Measurements from ENCODE around the gene TNFRSF13B. TPM values are rescaled to one million over a fixed set of nuclear protein-coding genes. Genes with fewer than 3 reads are reported as not detected.
"Not testable (repeated sequence)": the region's sequence is repeated elsewhere in the genome, so short reads cannot be mapped to it uniquely, and the experiment has no call there.

TNFRSF13B gene
- total RNA-seq, 2 experiments from 2014 or later = 7.5 to 19.3 TPM

DNA sequence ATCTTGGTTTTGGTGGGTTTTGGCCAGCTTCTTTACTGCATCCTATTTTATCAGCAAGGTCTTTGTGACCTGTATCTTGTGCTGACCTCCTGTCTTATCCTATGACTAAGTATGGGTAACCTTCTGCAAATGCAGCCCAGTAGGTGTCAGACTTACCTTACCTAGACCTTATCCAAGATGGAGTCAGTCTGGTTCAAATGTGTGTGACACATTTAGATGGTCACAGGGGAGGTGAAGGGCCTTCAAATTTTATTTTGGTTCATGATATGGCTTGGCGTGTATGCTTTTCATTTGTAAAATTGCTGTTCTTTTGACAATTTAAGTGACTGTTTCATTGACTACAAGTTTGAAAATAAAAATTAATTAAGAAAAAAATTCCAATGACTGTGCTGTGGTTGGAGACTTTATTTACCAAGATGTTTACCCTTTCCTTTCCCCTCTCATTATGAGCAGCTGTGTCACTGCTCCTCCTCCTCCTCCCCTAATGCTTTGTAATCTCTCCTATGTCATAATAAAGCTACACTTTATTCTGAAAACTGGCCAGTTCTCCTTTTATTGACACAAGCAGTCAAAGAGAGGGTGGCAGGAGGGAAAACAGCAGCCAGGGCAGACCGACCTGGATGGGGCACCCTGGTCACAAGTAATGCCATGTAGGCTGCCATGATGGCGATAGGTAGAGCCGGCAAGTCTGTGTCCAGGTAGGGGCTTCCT is 49.4 kb downstream of the TNFRSF13B start:
- no TSS peak for BruUV-seq (replicated peaks)
- Histone ChIP-seq H4K20me1 (ENCODE audit: insufficient read depth, low read length) (no peaks in the 10 kb centered on the region), H3K4me3 (ENCODE audit: low read depth, low read length, poor library complexity, severe bottlenecking) (no peak overlapping the region), H2AFZ (ENCODE audit: low read length) (no peak overlapping the region), H3K9me2 (ENCODE audit: insufficient read depth, low read length) (no peaks in the 10 kb centered on the region), H3K27ac (ENCODE audit: low read depth, low read length, poor library complexity, severe bottlenecking) (no peak overlapping the region), H3K4me1 (ENCODE audit: insufficient read depth, low read length, poor library complexity, severe bottlenecking) (peaks cover 5% of the 10 kb centered on the region), H3K79me2 (ENCODE audit: insufficient read depth, low read depth, low read length) (no peaks in the 10 kb centered on the region), H3K36me3 (ENCODE audit: insufficient read depth, low read length) (no peaks in the 10 kb centered on the region), H3K4me2 (ENCODE audit: low read length) (no peak overlapping the region), H3K9me3 (ENCODE audit: low read length) (no peaks in the 10 kb centered on the region)
- CTCF ChIA-PET (ENCODE audit: unreplicated experiment) = interaction anchor here (0.6 kb wide), 1 partner anchor 172 kb away, joined by 4 read pairs; no protein-coding TSS in a partner anchor
- no peak for TF ChIP-seq EZH2phosphoT487 (IDR thresholded peaks at IDR 0.05; ENCODE audit: borderline replicate concordance, low read depth, low read length)
- TF ChIP-seq, protein P1, sequence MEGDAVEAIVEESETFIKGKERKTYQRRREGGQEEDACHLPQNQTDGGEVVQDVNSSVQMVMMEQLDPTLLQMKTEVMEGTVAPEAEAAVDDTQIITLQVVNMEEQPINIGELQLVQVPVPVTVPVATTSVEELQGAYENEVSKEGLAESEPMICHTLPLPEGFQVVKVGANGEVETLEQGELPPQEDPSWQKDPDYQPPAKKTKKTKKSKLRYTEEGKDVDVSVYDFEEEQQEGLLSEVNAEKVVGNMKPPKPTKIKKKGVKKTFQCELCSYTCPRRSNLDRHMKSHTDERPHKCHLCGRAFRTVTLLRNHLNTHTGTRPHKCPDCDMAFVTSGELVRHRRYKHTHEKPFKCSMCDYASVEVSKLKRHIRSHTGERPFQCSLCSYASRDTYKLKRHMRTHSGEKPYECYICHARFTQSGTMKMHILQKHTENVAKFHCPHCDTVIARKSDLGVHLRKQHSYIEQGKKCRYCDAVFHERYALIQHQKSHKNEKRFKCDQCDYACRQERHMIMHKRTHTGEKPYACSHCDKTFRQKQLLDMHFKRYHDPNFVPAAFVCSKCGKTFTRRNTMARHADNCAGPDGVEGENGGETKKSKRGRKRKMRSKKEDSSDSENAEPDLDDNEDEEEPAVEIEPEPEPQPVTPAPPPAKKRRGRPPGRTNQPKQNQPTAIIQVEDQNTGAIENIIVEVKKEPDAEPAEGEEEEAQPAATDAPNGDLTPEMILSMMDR (conservative IDR thresholded peaks at IDR 0.05; ENCODE audit: low read length) = peak; percentile 74
- POLR2A ChIA-PET = no interaction called here
- intact Hi-C loops (cut with micrococcal nuclease; ENCODE audit: unreplicated experiment) = loop anchor here (1.0 kb wide), 1 partner anchor 69 kb away; no protein-coding TSS in a partner anchor
- peak; percentile 62 for DNase-seq (ENCODE audit: low spot score)

DNA sequence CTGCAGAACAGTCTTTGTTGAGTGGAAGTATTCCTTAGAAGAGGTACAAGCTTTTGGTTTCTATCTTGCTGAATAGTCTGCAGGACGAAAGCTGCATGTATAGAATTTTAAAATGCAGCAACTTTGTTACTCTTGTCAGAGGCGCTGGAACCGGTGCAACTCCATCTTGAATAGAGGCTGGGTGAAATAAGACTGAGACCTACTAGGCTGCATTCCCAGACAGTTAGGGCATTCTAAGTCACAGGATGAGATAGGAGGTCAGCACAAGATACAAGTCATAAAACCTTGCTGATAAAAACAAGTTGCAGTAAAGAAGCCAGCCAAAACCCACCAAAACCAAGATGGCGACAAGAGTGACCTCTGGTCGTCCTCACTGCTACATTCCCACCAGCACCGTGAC is 50.5 kb downstream of the TNFRSF13B start:
- BruUV-seq (replicated peaks); H3K9me3 ChIP-seq (ENCODE audit: low read length); H3K4me1 ChIP-seq (ENCODE audit: insufficient read depth, low read length, poor library complexity, severe bottlenecking); CTCF ChIA-PET (ENCODE audit: unreplicated experiment); intact Hi-C loops (cut with micrococcal nuclease; ENCODE audit: unreplicated experiment); H3K79me2 ChIP-seq (ENCODE audit: insufficient read depth, low read depth, low read length); H3K4me2 ChIP-seq (ENCODE audit: low read length); H2AFZ ChIP-seq (ENCODE audit: low read length); H3K27ac ChIP-seq (ENCODE audit: low read depth, low read length, poor library complexity, severe bottlenecking); H4K20me1 ChIP-seq (ENCODE audit: insufficient read depth, low read length); DNase-seq (ENCODE audit: low spot score); H3K36me3 ChIP-seq (ENCODE audit: insufficient read depth, low read length); H3K4me3 ChIP-seq (ENCODE audit: low read depth, low read length, poor library complexity, severe bottlenecking); H3K9me2 ChIP-seq (ENCODE audit: insufficient read depth, low read length); POLR2A ChIA-PET: not testable (repeated sequence)

DNA sequence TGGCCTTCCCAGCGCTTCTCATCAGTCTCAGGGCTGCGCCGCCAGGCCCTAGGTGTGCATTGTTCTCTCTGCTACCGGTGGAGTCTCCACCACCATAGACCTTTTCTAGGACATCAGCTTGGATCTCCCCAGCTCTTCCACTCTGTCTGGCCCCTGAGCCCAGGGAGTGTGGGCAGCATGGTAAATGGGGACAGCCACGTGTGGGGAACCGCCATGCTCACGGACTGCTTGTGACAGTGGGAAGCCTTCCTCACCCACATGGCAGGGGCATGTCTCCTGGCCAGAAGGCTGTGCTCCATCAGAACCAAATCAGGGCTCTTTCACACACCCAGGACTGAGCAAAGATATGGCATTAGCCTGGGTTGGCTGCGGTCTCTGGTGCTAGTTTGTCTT is 51.3 kb downstream of the TNFRSF13B start:
- Histone ChIP-seq H3K9me2 (ENCODE audit: insufficient read depth, low read length) (no peaks in the 10 kb centered on the region), H3K4me1 (ENCODE audit: insufficient read depth, low read length, poor library complexity, severe bottlenecking) (peaks cover 16% of the 10 kb centered on the region), H2AFZ (ENCODE audit: low read length) (no peak overlapping the region), H3K4me3 (ENCODE audit: low read depth, low read length, poor library complexity, severe bottlenecking) (no peak overlapping the region), H4K20me1 (ENCODE audit: insufficient read depth, low read length) (no peaks in the 10 kb centered on the region), H3K79me2 (ENCODE audit: insufficient read depth, low read depth, low read length) (no peaks in the 10 kb centered on the region), H3K27ac (ENCODE audit: low read depth, low read length, poor library complexity, severe bottlenecking) (no peak overlapping the region), H3K36me3 (ENCODE audit: insufficient read depth, low read length) (no peaks in the 10 kb centered on the region), H3K9me3 (ENCODE audit: low read length) (no peaks in the 10 kb centered on the region), H3K4me2 (ENCODE audit: low read length) (no peak overlapping the region)
- no peak for DNase-seq (ENCODE audit: low spot score)
- ChIA-PET CTCF (ENCODE audit: unreplicated experiment) (no interaction called here), POLR2A (no interaction called here)
- BruUV-seq (replicated peaks) = no TSS peak
- intact Hi-C loops (cut with micrococcal nuclease; ENCODE audit: unreplicated experiment) = no loop called here
- TF ChIP-seq EZH2phosphoT487 (IDR thresholded peaks at IDR 0.05; ENCODE audit: borderline replicate concordance, low read depth, low read length) = no peak
- TF ChIP-seq, protein P1 (conservative IDR thresholded peaks at IDR 0.05; ENCODE audit: low read length) = no peak

Measured in OCI-LY7 (cell line).